K562 (cell line): ENCODE results near the gene SSTR5. TPM values are rescaled to one million over a fixed set of nuclear protein-coding genes. Genes with fewer than 3 reads are reported as not detected.

Experiments
- ATAC-seq: fragments of 200-7000 bp; cut with Tn5 transposase; 3 replicates; pipeline ENCODE4 v1.9.1; 2020; ENCODE audit warnings: moderate library complexity
- BruUV-seq: library from RNA; stranded (reverse); fragments of 400-500 nt; replicated peaks from 2 replicates; lab custom pipeline; 2021; lab: Mats Ljungman, UMichigan
- CTCF ChIA-PET: fragments of 300-600 bp; formaldehyde crosslinking; extraction: SDS; loops from one replicate; lab custom pipeline; 2021; ENCODE audit warnings: low intra/inter-chr PET ratio; lab: Yijun Ruan, JAX
- POLR2A ChIA-PET: fragments of 300-600, 350-650 bp; sonication (Branson Sonifier 250); formaldehyde crosslinking; extraction: SDS; loops from one replicate; lab custom pipeline; 2021; ENCODE audit warnings: antibody characterized with exemption, inconsistent platforms; lab: Yijun Ruan, JAX
- DNase-seq, 4 experiments: peaks; one replicate each; pipeline versions ENCODE4 v3.0.0 to v3.0.0-alpha.2; 2011 to 2018; ENCODE audit warnings: low spot score in 3 of 4, mixed read lengths in 3 of 4; ENCODE audit errors: extremely low read depth in 1 of 4
- FAIRE-seq: peaks from 2 replicates; lab custom pipeline; 2011; peaks lifted over from hg19 to GRCh38; lab: Jason Lieb, UNC
- H2AFZ ChIP-seq: 2 replicates; pipeline ENCODE4 v1.6.0; 2011; ENCODE audit warnings: low read depth, low read length, control low read depth, inconsistent platforms
- H3K27ac ChIP-seq: fragments of 200-600 bp; 3 replicates; pipeline ENCODE4 v1.8.0; 2011; ENCODE audit warnings: low read depth, mild to moderate bottlenecking, control low read depth, inconsistent platforms, low read length, moderate library complexity, mixed read lengths; ENCODE audit errors: extremely low read depth
- H3K27me3 ChIP-seq, 2 experiments: fragments of 300-600 bp in 1 of 2; 2 replicates in 1 of 2; 3 replicates in 1 of 2; pipeline versions ENCODE4 v1.6.0 to v1.8.0; 2011; ENCODE audit warnings: inconsistent platforms in 2 of 2, low read length in 2 of 2, mild to moderate bottlenecking in 1 of 2, mixed read lengths in 1 of 2, moderate library complexity in 1 of 2; ENCODE audit not compliant: control insufficient read depth in 2 of 2, insufficient read depth in 2 of 2
- H3K36me3 ChIP-seq: fragments of 300-600 bp; 3 replicates; pipeline ENCODE4 v1.8.0; 2011; ENCODE audit warnings: mild to moderate bottlenecking, low read length, inconsistent platforms; ENCODE audit not compliant: control insufficient read depth, insufficient read depth
- H3K4me1 ChIP-seq, 2 experiments: fragments of 200-600 bp in 1 of 2; replicated peaks in 1 of 2; 2 replicates in 1 of 2; 3 replicates in 1 of 2; pipeline versions ENCODE4 v1.5.1 to v1.8.0; 2011; ENCODE audit warnings: inconsistent platforms in 2 of 2, low read length in 2 of 2, mild to moderate bottlenecking in 1 of 2, mixed read lengths in 1 of 2, moderate library complexity in 1 of 2; ENCODE audit not compliant: control insufficient read depth in 2 of 2, insufficient read depth in 2 of 2
- H3K4me2 ChIP-seq: 2 replicates; pipeline ENCODE4 v1.6.1; 2011; ENCODE audit warnings: low read length, control low read depth, inconsistent platforms, mixed read lengths; ENCODE audit not compliant: insufficient read depth
- H3K4me3 ChIP-seq: fragments of 200-600 bp; sonication (generic), shearing (Covaris generic); 2 replicates; pipeline ENCODE4 v1.5.1; 2016; ENCODE audit warnings: control low read depth, inconsistent platforms
- H3K79me2 ChIP-seq: fragments of 200-600 bp; 3 replicates; pipeline ENCODE4 v1.8.0; 2011; ENCODE audit warnings: low read length, inconsistent platforms; ENCODE audit not compliant: control insufficient read depth, insufficient read depth
- H3K9ac ChIP-seq, 2 experiments: 2 replicates each; pipeline versions ENCODE4 v1.6.0 to v1.6.1; 2011; ENCODE audit warnings: low read depth in 2 of 2, low read length in 2 of 2, control low read depth in 1 of 2, inconsistent platforms in 1 of 2, mild to moderate bottlenecking in 1 of 2, mixed read lengths in 1 of 2; ENCODE audit not compliant: insufficient read depth in 1 of 2
- H3K9me1 ChIP-seq: one replicate; pipeline ENCODE4 v1.6.0; 2011; ENCODE audit warnings: inconsistent platforms, mild to moderate bottlenecking, low read length, moderate library complexity; ENCODE audit not compliant: control insufficient read depth, insufficient read depth
- H3K9me3 ChIP-seq: replicated peaks from 2 replicates; pipeline ENCODE4 v1.5.1; 2011; ENCODE audit warnings: low read depth, low read length, inconsistent platforms; ENCODE audit not compliant: control insufficient read depth, insufficient read depth
- H4K20me1 ChIP-seq: replicated peaks from 2 replicates; pipeline ENCODE4 v1.6.1; 2011; ENCODE audit warnings: low read length, inconsistent platforms, mixed read lengths; ENCODE audit not compliant: control insufficient read depth, insufficient read depth
- MYNN ChIP-seq, 2 experiments: sonication (generic); formaldehyde crosslinking in 1 of 2; IDR thresholded peaks; 2 replicates each; pipeline versions ENCODE4 v1.5.0 to v1.6.1; 2016 to 2020; ENCODE audit warnings: antibody characterized with exemption in 1 of 2, missing genetic modification reagents in 1 of 2
- WGBS: fragments of 100-300 bp; shearing (Covaris generic); methylation state at CpG from one replicate; pipeline ENCODE4 v1.1.6; 2016; ENCODE audit warnings: low coverage, mixed read lengths; ENCODE audit not compliant: insufficient coverage; ENCODE audit errors: missing lambda C conversion rate; 5-methylcytosine and 5-hydroxymethylcytosine counted together
- in situ Hi-C: fragments of 300-500 bp; cut with MboI; formaldehyde crosslinking; loops from 4 replicates; pipeline ENCODE4 v1.15.0; 2018; ENCODE audit warnings: inconsistent platforms, mixed read lengths
- intact Hi-C: fragments of 100-400 bp; cut with micrococcal nuclease; formaldehyde crosslinking; loops from 2 replicates; pipeline ENCODE4 v1.14.2; 2022
- polyA plus RNA-seq, 8 experiments: library from polyadenylated mRNA; depleted of rRNA in 4 of 8; stranded (reverse) in 5 of 8; unstranded in 3 of 8; fragments of >200 nt; fragmentation: Nextera tagmentation in 2 of 8; fragmentation: Illumina TruSeq in 1 of 8; extraction: Ambion mirVana in 2 of 8; extraction: Trizol in 1 of 8; gene quantifications; 2 replicates each; pipeline versions ENCODE4 v1.2.1 to v1.2.3, GENCODE V29; 2011 to 2014; ENCODE audit warnings: inconsistent platforms in 1 of 8, missing spikeins in 1 of 8
- total RNA-seq, 7 experiments: library from RNA; depleted of rRNA in 6 of 7; stranded (reverse); fragments of >200 nt in 6 of 7; fragmentation: Illumina TruSeq in 2 of 7; extraction: Trizol in 2 of 7; gene quantifications; 2 replicates each; pipeline versions ENCODE4 v1.2.1 to v1.2.3, GENCODE V29; 2011 to 2021; ENCODE audit warnings: low replicate concordance in 1 of 7
- TF ChIP-seq, protein P1 (sequence below): sonication (generic); formaldehyde crosslinking; IDR thresholded peaks from 2 replicates; pipeline ENCODE4 v1.9.0; 2022; ENCODE audit warnings: mild to moderate bottlenecking, missing genetic modification reagents

Gene SSTR5
- total and polyA plus RNA-seq, 9 of the 15 experiments (the other 6 are each of a cell fraction or from before 2014, with no cell fraction given) = not detected

- no peak for ATAC-seq
- H3K79me2 ChIP-seq = no peaks in the 10 kb centered on the region
- no peak for DNase-seq
- H3K9me3 ChIP-seq = no peaks in the 10 kb centered on the region
- H3K9me1 ChIP-seq = no peaks in the 10 kb centered on the region
- ChIA-PET POLR2A (interaction anchor here (0.7 kb wide), 1 partner anchor 30 kb away, joined by 3 read pairs; no protein-coding TSS in a partner anchor), CTCF (interaction anchor here (0.7 kb wide), 1 partner anchor 63 kb away, joined by 4 read pairs; no protein-coding TSS in a partner anchor)
- in situ Hi-C loops = no loop called here
- TF ChIP-seq, protein P1, sequence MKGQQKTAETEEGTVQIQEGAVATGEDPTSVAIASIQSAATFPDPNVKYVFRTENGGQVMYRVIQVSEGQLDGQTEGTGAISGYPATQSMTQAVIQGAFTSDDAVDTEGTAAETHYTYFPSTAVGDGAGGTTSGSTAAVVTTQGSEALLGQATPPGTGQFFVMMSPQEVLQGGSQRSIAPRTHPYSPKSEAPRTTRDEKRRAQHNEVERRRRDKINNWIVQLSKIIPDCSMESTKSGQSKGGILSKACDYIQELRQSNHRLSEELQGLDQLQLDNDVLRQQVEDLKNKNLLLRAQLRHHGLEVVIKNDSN (CRISPR knock-in tag) = 0 out of 2 replicates have a peak, but pooled peaks have one; percentile 16
- TF ChIP-seq MYNN (IDR thresholded peaks at IDR 0.05) (no peak), MYNN (CRISPR knock-in tag; IDR thresholded peaks at IDR 0.05) (no peak)
- no peak overlapping the region for H2AFZ ChIP-seq
- peaks cover 2 to 60% of the 10 kb centered on the region in 2 experiments; a peak in 3 of 5 replicates for H3K27me3 ChIP-seq
- no peak overlapping the region for H3K27ac ChIP-seq
- no peak for FAIRE-seq
- intact Hi-C loops = no loop called here
- H3K9ac ChIP-seq = no peak overlapping the region
- BruUV-seq = no TSS peak
- peaks cover 0 to 69% of the 10 kb centered on the region in 2 experiments; a peak in 2 of 5 replicates for H3K4me1 ChIP-seq
- no peak overlapping the region for H3K4me3 ChIP-seq
- peaks cover 9% of the 10 kb centered on the region for H4K20me1 ChIP-seq
- no peak overlapping the region for H3K4me2 ChIP-seq
- WGBS = 4% methylated on average over 30 of the region's 35 CpGs
- H3K36me3 ChIP-seq = no peaks in the 10 kb centered on the region
Observed at GRCh38 chr16:1099189-1100083, 26.9 kb downstream of the SSTR5 start.
